ENCODE results near the gene TSHZ2.

Gene TSHZ2

GRCh38 chr20:53141201-53142050 lies 169.3 kb downstream of the TSHZ2 start:
- DNase-seq: no peak

- DNase-seq: no peak
Measured at GRCh38 chr20:53142225-53143127, 170.3 kb downstream of the TSHZ2 start.

- DNase-seq: no peak
Measured at GRCh38 chr20:53146201-53146891, 174.2 kb downstream of the TSHZ2 start.

GRCh38 chr20:53148771-53149147 lies 176.6 kb downstream of the TSHZ2 start:
- no peak for DNase-seq

- DNase-seq: no peak
Measured at GRCh38 chr20:53149148-53149889, 177.2 kb downstream of the TSHZ2 start.

- DNase-seq: no peak
Measured at GRCh38 chr20:53149890-53150205, 177.7 kb downstream of the TSHZ2 start.

GRCh38 chr20:53150532-53150931 lies 178.4 kb downstream of the TSHZ2 start:
- DNase-seq: no peak

GRCh38 chr20:53152228-53152627 lies 180.1 kb downstream of the TSHZ2 start:
- no peak for DNase-seq

- no peak for DNase-seq
Measured at GRCh38 chr20:53154540-53154939, 182.4 kb downstream of the TSHZ2 start.

GRCh38 chr20:53157443-53158408 lies 185.6 kb downstream of the TSHZ2 start:
- peak; percentile 60 for DNase-seq

GRCh38 chr20:53159160-53159559 lies 187.0 kb downstream of the TSHZ2 start:
- DNase-seq: no peak

- DNase-seq: no peak
Measured at GRCh38 chr20:53161073-53161472, 188.9 kb downstream of the TSHZ2 start.

GRCh38 chr20:53161473-53161872 lies 189.3 kb downstream of the TSHZ2 start:
- DNase-seq: no peak

- no peak for DNase-seq
Measured at GRCh38 chr20:53162251-53162835, 190.2 kb downstream of the TSHZ2 start.

GRCh38 chr20:53163486-53163885 lies 191.3 kb downstream of the TSHZ2 start:
- DNase-seq: no peak

- DNase-seq: no peak
Measured at GRCh38 chr20:53164072-53164471, 191.9 kb downstream of the TSHZ2 start.

- no peak for DNase-seq
Measured at GRCh38 chr20:53165452-53165851, 193.3 kb downstream of the TSHZ2 start.

- DNase-seq: no peak
Measured at GRCh38 chr20:53168491-53168890, 196.3 kb downstream of the TSHZ2 start.

GRCh38 chr20:53170196-53170595 lies 198.0 kb downstream of the TSHZ2 start:
- DNase-seq: no peak

GRCh38 chr20:53171065-53171464 lies 198.9 kb downstream of the TSHZ2 start:
- no peak for DNase-seq

GRCh38 chr20:53174454-53174853 lies 202.3 kb downstream of the TSHZ2 start:
- DNase-seq: no peak

Data from activated CD8-positive, alpha-beta memory T cell treated with anti-CD3 and anti-CD28 coated beads, Interleukin-2, amount 50 U/mL, for 4 hours (primary cell).